HG03442 (cell line): ENCODE data around the gene SLC25A21.
A peak's percentile ranks its signal among the peaks of the same experiment; 100 is the strongest.

Experiments used
- ATAC-seq: cut with Tn5 transposase; IDR thresholded peaks from one replicate; pipeline ENCODE4 v1.9.1; 2021; ENCODE audit warnings: mild to moderate bottlenecking, moderate library complexity; ENCODE audit not compliant: unreplicated experiment

SLC25A21 gene

DNA sequence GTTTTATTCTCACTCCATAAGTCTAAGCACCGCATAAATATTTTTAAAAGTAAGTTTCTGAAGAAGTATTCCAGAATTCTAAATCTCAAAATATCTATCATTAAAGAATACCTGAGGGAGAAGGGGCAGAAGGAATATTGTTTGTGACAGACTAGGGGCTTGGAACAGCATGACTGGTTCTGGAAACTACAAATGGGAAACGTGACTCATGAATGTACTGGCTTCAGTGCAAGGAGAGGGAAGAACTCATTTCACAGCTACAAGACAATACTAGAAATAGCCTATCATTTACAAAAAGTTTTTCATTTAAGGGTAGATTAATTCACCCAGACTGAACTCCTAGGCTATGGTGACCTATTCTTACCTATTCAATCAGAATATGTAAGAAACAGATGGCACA, 121.3 kb downstream of the SLC25A21 start:
- ATAC-seq, result no peak

GRCh38 chr14:37048666-37049071, 123.7 kb downstream of the SLC25A21 start:
- no peak for ATAC-seq

DNA sequence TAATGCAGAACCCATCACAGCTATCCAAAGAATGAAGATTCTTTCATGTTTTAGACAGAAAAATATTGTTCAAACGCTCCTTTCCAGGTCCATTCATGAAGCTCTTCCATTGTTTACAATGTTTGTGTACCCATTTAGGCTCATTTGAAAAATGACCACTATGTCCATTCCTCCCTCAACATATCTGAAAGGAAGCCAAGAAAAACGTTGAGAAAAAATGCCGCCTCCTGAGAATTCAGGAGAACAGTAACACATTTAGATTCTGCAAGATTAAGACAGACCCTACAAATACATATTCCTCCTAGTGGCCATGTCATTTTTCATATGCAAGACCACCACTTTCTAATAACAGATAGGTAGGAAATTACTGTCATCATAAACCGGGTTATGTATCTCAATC, 124.4 kb downstream of the SLC25A21 start:
- ATAC-seq, result no peak

DNA sequence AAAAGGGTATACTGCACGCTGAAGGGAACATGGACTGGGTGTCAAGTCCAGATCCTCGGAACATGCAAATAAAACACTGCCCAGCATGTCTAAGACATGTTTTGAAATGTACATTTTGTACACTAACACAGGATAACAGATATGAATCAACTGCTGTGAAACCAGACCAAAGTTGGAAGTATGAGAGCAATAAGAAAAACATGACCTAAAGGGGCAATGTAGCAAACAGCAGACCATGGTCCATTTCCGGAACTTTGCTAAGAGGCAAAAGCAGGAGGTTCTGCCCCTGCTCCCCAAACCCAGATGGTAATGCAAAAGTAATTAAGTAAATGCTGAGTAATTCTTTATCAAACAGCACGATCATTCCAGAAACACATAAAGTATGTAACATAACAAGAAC, 125.2 kb downstream of the SLC25A21 start:
- ATAC-seq, result no peak

GRCh38 chr14:37046815-37047214, 125.6 kb downstream of the SLC25A21 start:
- no peak for ATAC-seq

GRCh38 chr14:37045340-37046061, 126.9 kb downstream of the SLC25A21 start:
- no peak for ATAC-seq

GRCh38 chr14:37037636-37038387, 134.6 kb downstream of the SLC25A21 start:
- no peak for ATAC-seq

GRCh38 chr14:37036669-37037341, 135.6 kb downstream of the SLC25A21 start:
- ATAC-seq, result no peak

- ATAC-seq, result no peak
Measured at GRCh38 chr14:37035401-37035800, 137.0 kb downstream of the SLC25A21 start.

DNA sequence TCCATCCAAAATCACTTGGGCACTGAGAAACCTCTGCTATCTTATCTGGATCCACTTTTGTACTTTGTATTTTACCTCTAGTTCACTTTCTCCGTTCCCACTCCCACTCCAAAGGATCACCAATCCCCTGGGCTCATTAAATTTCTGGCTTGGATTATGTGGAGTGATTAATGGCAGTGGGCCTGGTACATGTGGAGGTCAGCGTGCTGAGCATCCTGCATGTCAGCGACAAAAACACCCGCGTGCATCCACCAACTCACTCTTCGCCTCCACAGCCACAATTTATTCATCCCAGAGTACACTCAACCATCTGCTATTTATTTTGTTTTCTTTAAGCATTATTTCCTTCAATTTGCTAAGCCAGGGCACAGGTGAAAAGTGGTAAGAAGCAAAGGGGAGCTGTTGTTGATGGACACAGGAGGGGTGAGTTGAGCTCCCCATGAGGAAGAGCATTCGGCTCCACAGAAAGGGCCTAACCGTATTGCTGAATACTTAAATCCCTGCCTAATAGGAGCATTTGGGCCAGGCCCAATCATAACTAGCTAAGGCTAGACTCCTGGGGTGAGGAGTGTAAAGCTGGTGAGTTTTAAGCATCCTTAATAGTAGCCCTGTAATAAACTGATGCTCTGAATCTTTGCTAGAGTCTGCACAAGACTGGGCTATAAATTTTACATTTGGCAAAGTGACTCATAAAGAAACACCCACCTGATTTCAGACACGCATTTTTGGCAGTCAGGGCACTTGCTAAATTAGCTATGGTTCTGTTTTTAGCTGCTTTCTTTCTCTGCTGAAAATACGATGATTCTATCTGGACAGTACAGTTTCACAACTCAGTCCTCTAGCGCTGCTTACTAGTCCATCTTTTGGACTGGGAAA, 137.8 kb downstream of the SLC25A21 start:
- peak; percentile 67 for ATAC-seq

- no peak for ATAC-seq
Measured at GRCh38 chr14:37032863-37033262, 139.5 kb downstream of the SLC25A21 start.

GRCh38 chr14:37027188-37027824, 145.1 kb downstream of the SLC25A21 start:
- no peak for ATAC-seq

GRCh38 chr14:37023875-37024565, 148.4 kb downstream of the SLC25A21 start:
- no peak for ATAC-seq

DNA sequence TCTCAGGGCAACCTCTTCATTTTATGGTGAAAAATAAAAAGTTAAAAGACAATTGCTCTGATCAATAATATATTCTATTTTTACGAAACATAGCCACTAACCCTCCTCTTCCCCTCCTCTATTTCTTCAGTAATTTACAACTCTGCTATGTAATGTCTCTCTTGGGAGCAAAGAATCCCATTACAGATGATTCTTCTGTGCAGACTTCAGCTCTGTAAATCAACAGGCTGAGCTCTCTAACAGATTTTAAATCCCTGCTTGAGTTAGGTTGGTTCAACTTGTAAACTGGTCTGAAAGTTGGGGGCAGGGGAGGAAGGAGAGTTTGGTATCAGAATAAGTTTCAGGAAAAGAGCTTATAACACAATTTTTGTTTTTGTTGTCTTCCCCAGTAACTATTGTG, 151.0 kb downstream of the SLC25A21 start:
- no peak for ATAC-seq

DNA sequence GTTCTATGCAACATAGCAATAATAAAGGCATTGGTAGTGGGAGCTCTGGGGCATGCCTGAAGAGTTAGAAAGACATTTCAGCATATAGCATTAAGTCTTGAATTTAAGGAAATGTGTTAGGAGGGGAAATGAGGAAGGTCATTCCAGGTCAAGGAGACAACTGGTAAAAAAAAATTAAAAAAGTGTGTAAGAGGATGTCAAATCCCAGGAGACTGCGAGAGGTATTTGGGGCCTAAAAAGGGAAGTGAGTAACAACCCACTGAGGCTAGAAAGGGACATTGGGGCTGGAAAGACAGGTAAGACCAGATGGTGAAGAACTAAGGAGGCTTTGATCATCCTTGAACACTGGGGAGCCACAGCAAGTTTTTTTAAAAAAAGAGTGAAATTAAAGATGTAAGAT, 152.9 kb downstream of the SLC25A21 start:
- no peak for ATAC-seq

- ATAC-seq, result no peak
Measured at GRCh38 chr14:37018571-37019240, 153.7 kb downstream of the SLC25A21 start.

- no peak for ATAC-seq
Measured at GRCh38 chr14:37013078-37013477, 159.3 kb downstream of the SLC25A21 start.

GRCh38 chr14:36998686-36999085, 173.7 kb downstream of the SLC25A21 start:
- no peak for ATAC-seq

DNA sequence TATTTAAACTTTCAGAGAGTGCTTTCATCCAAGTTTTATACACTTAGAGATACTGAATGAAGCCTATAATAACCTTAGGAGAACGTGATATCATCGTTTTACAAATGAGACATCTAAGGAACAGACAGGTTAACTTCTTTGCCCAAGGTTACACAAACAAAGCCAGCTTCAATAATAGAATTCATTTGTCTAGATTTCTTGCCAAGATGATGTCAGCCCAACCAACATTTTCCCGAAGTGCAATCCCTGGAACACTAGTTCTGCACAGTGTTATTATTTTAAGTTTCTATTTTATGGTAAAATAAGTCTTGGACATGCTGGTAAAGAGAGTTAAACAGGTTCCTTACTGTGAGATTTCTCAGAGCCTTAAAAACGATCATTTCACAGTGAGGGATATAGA, 174.6 kb downstream of the SLC25A21 start:
- no peak for ATAC-seq
